Measurements from ENCODE around the gene SSBP1. TPM values are rescaled to one million over a fixed set of nuclear protein-coding genes. Genes with fewer than 3 reads are reported as not detected.
A peak's percentile ranks its signal among the peaks of the same experiment; 100 is the strongest.

SSBP1 gene
- total and polyA plus RNA-seq, 2 donors (not counting 3 experiments of a cell fraction or from before 2014, with no cell fraction given), result 77.9 to 169 TPM

DNA sequence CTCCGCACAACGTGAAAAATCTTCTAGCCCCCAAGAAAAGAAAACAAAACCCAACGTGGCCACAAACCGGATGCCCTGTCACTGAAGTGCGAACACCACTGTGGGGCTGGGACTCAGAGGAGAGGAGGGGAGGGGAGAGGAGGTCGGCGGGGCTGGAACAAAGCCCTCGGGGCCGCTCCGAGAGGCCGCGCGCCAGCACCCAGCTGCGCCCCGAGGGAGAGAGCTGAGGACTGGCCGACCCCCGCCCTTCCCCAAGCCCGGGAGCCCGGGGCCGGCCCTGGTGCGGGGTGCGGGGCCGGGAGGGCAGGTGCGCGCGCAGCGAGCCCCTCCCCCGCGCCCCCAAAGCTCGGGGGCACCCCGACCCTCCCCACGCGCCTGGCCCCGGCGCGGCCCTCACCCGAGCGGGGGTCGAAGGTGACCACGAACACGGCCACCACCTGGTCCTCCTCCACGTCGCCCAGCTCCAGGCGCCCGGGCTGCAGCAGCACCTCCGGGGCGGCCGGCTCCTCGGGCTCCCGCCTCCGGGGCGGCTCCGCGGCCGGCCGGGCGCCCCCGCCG is 36.6 kb upstream of the SSBP1 start:
- Histone ChIP-seq H4K20me1 (replicated peaks; ENCODE audit: control insufficient read depth, extremely low read depth, insufficient read depth, low read length) (no peaks in the 10 kb centered on the region), H3K79me2 (ENCODE audit: control insufficient read depth, insufficient read depth, low read length) (peaks cover 19% of the 10 kb centered on the region), H3K27ac (ENCODE audit: insufficient read depth, low read depth, low read length) (peak overlapping the region; percentile 16), H3K4me1 (ENCODE audit: control insufficient read depth, extremely low read depth, insufficient read depth, low read length) (peaks cover 10% of the 10 kb centered on the region), H3K9me3 (replicated peaks; ENCODE audit: control insufficient read depth, insufficient read depth, low read length) (no peaks in the 10 kb centered on the region), H3K4me3 (replicated peaks in 1 of 3; ENCODE audit: insufficient read depth in 1 of 3, low read depth in 1 of 3, low read length in 3 of 3) (peak overlapping the region; percentile 63 to 92 (median 84)), H3K9me1 (replicated peaks; ENCODE audit: control insufficient read depth, extremely low read depth, insufficient read depth, low read length) (no peaks in the 10 kb centered on the region), H3K36me3 (ENCODE audit: control insufficient read depth in 2 of 2, extremely low read depth in 1 of 2, insufficient read depth in 2 of 2, low read length in 2 of 2) (no peaks in the 10 kb centered on the region), H2AFZ (ENCODE audit: low read depth, low read length) (peak overlapping the region; percentile 76), H3K9ac (replicated peaks; ENCODE audit: extremely low read depth, insufficient read depth, low read length) (peak overlapping the region; percentile 76), H3K27me3 (ENCODE audit: control insufficient read depth in 2 of 2, insufficient read depth in 2 of 2, low read length in 2 of 2) (peaks cover 5 to 15% of the 10 kb centered on the region in 2 experiments), H3K4me2 (ENCODE audit: insufficient read depth, low read length) (peak overlapping the region; percentile 48)
- CTCF ChIA-PET, result interaction anchor here (0.8 to 3.3 kb wide), 6 partner anchors 8 to 52 kb away, joined by 4 to 30 read pairs (median 7); partner anchors contain the start of gene SSBP1
- no TSS peak for BruUV-seq (replicated peaks)
- FAIRE-seq (peak; percentile 75), DNase-seq (ENCODE audit: low read depth, low spot score) (peak; percentile 43)
- intact Hi-C loops (cut with micrococcal nuclease), result loop anchor here (1.0 to 2.0 kb wide), 3 partner anchors 27 to 39 kb away; partner anchors contain the start of gene SSBP1
- TF ChIP-seq FOS (IDR thresholded peaks at IDR 0.05; ENCODE audit: borderline replicate concordance, insufficient read depth, low read length) (no peak), CTCF (IDR thresholded peaks at IDR 0.05; ENCODE audit: extremely low read depth in 1 of 2, insufficient read depth in 1 of 2, low read depth in 1 of 2, low read length in 2 of 2) (no peak), EZH2 (IDR thresholded peaks at IDR 0.05; ENCODE audit: borderline replicate concordance, low read depth, low read length, severe bottlenecking) (no peak), POLR2AphosphoS5 (IDR thresholded peaks at IDR 0.05; ENCODE audit: insufficient read depth, low read depth, low read length) (peak; percentile 10)
- dilution Hi-C loops (cut with MboI; ENCODE audit: extremely low pct_ligation_motif_present, low sequenced_read_pairs), result no loop called here
- POLR2A ChIA-PET, result no interaction called here

All from endothelial cell of umbilical vein (primary cell).